Glomerular visceral epithelial cell (primary cell): ENCODE measurements around the gene PITPNM3.
"Not testable (repeated sequence)": the region's sequence is repeated elsewhere in the genome, so short reads cannot be mapped to it uniquely, and the experiment has no call there.

Experiments used
- DNase-seq: peaks from one replicate; pipeline ENCODE4 v3.0.0-alpha.2; 2016; ENCODE audit errors: extremely low spot score

Gene PITPNM3

DNA sequence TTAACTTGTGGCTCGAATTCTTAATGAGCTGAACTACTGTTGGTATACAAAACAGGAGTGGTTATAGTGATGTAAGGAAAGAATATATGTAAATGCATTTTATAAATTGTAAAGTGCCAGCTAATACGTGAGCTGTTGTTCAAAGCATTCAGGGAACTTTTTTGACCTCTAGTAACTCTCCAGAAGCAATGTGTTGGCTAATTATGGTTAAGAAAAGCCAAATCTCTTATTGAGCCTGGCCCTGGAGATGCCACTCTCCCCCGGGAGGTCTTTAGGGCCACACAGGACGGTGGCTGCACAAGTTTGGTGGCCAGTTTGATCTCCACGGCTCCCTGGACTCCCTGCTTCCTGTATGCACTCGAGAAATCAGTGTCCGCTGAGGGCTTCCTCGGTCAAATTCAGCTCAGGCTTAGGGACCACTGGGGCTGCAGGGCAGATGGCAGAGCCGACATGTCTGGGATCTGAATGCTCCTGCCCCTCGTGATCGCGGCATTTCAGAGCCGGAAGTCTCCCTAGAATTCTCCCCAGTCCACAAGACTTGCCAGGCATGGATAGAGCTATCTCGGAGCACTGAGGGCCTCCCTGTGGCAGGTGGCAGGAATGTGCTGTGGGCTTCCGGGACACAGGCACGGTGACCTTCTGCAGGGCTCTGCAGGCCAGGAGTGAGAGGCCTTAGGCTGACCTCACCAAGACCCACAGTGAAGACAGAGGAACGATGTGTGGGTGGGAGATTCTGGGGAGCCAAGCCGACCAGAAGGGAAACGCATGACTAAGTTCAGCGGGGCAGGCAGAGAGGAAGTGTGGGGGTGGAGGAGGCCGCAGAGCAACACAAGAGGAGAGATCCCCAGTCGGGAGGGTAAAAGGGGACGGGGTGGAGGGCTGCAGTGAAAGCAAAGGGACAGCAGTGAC is 18.6 kb upstream of the PITPNM3 start:
- DNase-seq, result peak; percentile 86

DNA sequence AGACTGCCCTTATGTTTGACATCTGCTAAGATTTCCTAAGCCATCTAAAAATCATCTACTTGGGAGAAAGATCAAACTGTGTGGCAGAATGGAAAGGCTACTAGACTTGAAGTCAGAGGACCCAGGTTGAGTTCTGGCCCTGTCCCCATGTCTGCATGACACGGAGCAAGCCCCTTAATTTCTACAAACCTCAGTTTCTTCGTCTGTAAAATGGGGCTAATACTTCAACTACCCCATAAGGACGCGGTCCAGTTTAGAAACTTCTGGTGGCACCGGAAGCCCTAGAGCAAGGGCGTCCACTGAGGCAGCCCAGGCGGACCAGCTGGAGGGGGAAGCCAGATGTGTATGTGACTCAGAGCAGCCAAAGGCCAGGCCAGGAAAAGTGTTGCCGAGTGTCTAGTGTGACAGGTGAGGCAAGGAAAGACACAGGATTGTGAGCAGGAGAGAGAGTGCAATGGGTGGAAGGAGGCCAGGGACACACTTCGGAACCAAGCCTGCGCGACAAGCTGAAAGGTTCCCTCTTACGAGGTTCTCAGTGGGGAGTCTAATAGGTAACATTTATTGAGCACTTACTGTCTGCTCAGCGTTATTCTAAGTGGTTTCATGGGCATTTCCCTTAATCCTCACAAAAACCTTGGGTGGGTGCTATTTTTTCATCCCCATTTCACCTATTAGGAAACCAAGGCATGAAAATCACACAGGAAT is 17.8 kb upstream of the PITPNM3 start:
- DNase-seq, result no peak

DNA sequence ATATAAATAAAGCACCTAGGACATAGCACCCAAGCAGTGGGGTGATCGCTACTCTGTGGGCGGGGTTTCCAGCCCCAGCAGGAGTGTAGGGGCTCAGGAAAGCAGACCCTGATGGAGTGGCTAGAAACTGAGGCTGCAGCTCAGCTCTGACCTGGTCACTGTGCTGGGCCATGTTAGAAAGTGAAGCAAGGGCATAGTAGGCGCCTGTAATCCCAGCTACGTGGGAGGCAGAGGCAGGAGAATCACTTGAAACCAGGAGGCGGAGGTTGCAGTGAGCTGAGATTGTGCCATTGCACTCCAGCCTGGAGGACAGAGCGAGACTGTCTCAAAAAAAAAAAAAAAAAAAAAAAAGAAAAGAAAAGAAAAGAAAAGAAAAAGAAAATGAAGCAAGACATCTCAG is 17.1 kb upstream of the PITPNM3 start:
- DNase-seq, result not testable (repeated sequence)

DNA sequence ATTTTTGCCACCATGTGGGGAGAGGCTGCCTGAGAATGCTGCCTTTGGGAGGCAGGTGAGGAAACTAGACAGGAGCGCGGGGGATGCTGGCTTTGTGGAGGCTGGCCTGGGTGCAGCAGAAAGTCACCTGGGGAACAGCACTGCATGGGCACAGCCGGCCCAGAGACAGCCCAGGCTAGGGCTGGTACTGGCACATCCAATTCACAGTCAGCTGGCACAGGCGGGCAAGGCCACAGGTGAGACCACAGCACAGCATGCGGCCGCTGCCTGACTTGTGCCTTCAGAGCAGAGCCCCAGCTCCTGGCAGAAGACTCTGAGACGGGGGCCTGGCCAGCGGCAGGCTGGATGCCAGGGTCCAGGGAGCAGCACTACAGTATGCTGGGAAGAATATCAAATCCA is 16.6 kb upstream of the PITPNM3 start:
- no peak for DNase-seq

DNA sequence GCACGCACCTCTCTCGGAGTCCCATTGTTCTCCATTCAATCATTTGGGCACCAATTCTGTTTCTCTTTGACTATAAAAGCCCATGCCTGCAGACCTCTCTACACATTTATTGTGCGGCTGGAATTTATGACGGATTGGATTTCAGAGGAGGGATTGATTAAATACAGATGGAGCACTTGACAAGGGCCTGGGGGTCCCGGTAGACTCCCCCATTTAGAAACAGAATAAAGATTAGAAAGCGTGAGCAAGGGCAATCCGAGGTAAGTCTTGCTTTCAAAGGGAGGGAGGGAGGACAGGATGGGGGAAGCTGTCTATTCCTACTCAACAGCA is 15.1 kb upstream of the PITPNM3 start:
- no peak for DNase-seq

DNA sequence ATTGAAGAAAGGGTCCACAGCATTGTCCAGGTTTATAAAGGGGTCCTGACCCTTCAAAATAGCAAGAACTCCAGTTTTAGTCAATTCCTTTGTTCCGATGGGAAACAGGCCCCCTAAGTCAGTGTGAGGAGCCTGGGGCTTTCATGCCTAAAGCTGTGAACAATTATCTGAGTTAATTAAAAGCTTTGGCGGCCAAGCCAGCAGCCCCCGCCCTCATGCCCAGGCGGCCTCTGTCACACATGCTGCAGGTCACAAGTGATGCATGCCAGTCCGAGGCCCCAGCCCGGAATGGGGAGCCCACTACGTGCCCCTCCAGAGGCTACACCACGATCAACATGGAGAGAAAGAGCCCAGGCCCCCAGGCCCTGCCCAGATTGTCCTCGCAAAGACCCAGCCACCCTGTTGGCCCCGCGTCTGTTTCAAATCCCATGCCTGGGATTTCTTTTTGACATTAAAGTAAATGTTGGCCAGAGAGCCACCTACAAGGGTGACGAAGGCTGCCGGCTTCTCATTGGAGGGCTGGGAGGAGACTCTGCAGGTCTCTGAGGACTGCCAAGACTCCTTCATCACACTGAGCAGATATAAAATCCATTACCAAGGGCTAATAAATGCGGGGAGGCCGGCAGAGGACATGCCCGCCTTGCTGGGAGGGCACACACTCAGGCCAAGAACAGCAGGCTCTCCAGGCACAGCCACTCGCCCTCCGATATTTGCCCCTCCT is 14.5 kb upstream of the PITPNM3 start:
- no peak for DNase-seq

DNA sequence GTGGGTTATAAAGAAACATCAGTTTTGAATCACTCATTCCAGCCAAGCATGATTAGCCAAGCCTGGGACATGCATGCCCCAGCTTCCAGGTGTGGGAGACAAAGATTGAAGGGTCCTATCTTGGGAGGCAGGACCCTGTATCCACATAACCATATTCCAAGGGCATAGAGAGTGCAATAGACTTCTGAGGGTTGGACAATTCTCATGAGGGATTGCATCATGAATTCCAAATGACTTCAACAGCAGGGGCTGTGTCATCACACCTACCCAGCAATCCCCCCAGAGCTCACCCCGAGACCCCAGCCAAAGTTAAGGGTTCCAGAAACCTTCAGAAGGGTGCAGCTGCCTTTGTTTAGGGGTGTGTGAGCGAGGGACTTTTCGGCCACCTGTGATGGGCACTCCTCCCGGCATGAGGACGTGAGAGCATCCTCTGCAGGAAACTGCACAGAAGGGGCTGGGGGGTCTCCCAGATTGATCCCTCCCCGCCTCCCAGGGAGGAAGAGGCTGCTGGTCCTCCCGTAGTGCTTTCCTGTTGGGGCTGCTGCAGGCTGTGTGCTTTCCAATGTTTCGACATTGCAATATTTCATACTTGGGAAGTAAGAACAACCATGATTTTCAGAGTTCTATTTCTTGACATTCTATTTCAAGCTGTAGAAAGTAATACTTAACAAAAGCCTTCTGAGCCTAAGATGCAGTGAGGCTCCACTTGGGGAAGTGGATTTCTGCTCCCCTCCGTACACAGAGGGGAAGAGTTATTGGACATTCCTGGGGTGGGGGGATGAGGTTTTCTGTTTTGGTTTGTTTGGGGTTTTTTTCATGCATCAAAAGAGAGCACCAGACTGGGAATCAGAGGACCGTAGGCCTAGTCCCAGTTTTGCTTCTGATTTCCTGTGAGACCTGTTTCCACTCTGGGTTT is 13.3 kb upstream of the PITPNM3 start:
- DNase-seq, result no peak

DNA sequence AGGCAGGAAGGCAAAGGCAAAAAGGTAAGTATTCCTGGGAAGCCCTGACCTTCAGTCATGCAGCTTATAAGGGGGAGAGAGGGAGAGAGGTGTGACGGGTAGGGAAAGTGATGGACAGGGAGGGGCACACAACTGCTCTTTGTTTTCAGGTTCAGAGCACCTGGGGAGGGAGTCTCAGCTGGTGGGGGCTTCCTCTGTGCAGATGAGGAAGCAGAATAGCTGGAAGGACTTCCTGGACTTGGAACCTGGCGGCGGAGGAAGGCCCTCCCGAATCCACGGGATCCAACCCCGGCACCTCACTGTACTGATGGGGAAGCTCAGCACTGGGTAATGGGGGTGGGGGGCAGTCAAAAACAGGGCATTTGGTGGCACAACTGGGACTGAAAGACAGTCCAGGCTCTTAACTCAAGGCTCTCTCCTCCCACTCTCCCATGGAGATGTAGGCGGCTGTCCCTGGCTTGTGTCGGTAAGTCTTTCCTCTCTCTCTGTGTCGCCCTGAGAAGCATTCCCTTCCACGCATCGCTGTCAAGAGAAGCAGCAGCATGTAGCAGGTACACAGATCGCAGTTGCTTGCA is 11.9 kb upstream of the PITPNM3 start:
- DNase-seq, result no peak

DNA sequence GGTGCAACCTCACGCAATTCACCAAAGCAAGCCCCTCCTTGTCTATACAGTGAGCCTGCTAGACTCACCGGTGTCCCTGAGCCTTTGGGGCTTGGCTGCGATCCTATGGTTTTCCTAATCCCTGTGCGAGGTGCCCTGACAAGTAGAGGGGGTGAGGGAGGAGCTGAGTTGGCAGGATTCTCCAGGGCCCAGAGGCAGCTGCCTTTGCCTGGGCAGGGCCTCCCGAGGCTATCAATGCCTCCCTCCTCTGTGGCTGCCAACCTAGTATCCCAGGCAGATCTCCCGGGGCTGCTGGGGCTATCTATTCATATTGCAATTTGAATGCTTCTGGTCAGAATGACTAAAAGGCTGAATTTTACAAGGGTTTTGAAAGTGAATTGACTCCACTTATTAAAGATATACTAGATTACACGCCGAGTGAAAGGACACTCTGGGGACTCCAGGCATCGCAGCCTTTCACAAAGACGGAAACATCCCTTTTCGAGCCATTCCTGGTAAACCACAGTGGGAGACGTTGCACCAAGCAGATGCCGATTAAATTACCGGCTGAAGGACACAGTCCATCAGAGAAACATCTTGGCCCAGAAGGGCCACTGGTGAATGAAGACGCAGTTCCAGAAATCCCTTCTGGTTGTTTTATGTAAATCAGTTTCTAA is 11.3 kb upstream of the PITPNM3 start:
- DNase-seq, result no peak

DNA sequence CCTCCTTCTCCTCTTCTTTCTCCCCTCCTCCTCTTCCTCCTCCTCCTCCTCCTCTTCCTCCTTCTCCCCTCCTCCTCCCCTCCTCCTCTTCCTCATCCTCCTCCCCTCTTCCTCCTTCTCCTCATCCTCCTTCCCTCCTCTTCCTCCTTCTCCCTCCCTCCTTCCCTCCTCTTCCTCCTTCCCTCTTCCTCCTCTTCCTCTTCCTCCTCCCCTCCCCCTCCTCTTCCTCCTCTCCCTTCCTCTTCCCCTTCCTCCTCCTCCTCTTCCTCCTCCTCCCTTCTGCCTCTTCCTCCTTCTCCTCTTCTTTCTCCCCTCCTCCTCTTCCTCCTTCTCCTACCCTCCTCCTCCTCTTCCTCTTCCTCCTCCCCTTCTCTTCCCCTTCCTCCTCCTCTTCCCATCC is 5.1 kb upstream of the PITPNM3 start:
- DNase-seq, result no peak

DNA sequence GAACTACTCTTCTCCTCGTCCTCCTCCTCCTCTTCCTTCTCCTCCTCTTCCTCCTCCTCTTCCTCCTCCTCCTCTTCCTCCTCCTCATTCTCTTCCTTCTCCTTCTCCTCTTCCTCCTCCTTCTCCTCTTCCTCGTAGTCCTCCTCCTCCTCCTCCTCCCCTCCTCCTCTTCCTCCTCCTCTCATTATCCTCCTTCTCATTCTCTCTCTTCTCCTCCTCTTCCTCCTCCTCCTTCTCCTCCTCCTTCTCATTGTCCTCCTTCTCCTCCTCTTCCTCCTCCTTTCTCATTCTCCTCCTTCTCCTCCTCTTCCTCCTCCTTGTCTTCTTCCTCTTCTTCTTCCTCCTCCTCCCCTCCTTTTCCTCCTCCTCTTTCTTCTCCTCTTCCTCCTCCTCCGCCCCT is 4.1 kb upstream of the PITPNM3 start:
- no peak for DNase-seq

DNA sequence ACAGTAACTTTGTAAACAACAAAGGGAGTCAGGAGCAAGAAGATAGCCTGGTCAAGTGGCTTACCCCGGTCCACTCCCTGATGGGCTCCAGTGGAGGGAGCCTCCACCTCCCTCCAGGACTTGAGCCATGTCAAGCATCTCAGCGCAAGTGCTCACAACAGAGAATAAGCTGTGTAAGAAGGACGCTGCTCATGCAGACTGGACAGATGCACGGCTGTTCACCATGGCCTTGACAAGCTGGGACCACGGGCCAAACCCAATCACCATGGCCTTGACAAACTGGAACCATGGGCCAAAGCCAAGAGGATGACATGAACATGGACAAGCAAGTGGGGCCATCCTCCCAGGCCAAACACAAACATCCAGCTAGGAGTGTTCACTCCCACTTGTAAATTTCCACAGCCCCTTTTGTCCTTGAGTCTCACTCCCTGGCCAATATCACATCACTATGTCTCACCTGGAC is 3.4 kb upstream of the PITPNM3 start:
- no peak for DNase-seq

DNA sequence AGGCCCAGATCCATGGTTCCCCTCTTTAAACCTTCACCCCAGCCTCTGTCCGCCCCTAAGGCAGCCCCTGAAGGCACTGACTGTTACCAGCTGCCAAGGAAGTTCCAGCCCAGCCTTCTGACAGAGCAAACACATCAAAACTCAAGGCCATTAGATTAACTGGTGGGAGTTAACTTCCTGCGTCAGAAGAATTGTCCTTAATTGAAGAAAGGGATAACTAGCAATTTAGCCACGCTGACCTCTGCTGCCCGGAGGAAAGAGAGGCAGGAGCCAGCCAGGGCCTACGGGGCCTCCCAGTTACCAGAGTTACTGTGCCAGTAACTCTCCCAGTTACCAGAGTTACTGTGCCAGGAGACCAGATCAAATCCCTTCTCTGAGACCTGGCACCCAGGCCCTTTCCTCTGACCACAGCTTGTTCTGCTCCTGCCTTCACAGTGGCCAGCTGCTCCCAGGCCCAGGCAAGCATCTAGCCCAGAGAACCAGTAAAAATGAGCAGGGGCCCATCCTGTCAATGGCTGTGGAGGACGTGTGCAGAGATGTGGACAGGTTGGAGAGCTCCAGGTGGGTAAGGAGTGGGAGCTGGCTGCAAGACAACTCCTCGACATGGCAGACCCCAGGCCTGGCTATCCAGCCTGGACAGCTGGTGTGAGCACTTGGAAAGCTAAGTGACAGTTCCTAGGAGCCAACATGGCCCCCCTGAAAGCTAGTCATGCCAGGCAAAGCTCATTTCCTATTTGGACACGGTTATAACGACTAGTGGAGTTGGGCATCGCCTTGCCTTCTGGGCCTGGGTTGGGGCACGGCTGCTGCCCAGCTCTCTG is 2.8 kb upstream of the PITPNM3 start:
- no peak for DNase-seq

DNA sequence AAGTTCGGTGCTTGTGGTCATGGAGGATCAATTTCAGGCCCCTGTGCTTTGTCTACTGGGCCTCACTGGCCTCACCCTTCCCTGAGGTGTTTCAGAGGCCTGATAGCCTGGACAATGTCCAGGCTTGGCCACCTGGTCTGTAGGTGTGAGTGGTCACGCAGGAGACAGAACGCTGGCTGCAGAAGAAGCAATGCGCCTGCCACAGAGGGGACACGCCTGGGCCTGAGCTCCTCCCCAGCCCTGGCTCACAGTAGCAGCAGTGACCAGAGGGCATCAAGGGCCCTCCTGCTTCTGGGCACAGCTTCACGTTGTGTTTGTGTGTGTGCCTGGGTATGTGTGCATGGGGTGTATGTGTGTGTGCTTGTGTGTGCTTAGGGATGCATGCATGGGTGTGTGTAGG is 1.9 kb upstream of the PITPNM3 start:
- DNase-seq, result no peak

DNA sequence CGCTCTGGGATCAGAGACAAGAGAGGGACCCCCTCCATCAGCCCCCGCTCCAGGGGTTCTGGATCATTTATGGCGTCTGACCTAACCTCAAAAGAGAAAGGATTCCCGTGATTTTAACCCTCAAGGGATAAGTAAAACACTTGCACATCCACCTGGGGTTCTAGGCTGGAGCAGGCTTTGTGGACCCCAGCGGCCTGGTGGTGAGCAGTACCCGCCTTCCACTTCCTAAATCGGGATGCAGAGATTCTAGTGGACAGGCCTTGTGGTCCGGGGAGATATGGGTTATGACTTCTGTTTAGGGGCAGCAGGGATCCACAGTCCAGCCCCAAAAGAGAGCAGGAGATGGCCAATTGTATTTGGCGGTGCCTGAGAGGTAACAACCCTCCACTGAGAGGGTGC is 684 bp upstream of the PITPNM3 start:
- no peak for DNase-seq

DNA sequence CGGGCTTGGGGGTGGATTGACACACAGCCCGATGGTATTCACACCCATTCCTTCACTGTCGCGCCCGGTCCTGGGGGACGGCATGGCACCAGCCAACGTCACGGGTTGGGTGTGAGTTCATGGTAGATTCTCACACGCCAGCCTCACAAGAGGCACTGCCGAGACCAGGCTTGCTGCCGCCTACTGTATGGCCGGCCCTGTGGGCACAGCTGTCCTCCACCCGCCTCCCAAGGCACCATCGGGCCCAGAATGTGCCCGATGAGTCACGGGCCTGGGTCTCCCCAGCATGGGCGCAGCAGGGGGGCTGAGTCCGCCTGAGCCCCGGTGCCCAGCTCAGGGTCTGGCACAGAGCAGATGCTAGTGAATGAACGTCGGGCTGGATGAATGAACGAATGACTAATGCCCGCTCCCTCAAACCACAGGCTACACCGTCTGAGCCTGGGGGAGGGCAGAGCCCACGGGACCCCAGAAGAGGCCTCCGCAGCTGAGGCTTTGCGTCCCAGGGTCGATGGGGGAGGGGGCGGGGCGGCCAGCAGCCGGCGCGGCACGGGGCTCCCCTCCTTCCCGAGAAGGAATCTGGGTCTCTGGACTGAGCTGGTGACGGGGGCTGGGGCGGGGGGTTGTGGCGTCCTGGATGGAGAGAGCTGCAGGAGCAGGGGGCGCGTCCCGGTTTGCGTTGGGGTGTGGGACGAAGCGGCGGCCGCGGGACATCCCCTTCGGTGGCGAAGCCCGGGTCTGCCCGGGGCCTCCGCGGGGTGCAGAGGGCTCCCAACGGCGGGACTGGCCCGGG is 829 bp downstream of the PITPNM3 start:
- DNase-seq, result peak; percentile 82

DNA sequence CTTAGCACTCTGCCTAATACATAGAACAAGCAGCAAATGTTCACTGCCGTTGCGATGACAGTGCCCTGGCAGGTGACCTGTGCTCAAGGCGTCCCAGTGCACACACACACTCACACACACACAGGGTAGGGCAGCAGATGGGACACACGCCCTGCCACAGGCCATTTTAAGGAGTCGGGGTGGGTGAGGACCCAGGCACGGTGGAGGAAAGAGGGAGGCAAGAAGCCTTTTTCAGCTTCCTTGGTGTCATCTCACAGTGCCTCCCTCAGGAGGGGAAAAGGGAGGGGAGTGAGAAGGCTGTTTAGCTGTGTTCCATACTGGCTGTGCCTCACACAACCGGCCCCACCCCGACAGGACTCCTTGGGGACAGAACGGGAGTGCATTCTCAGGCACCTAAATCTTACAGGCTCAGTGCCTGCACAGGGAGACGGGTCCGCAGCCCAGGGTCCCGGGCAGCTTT is 1.5 kb downstream of the PITPNM3 start:
- DNase-seq, result no peak

DNA sequence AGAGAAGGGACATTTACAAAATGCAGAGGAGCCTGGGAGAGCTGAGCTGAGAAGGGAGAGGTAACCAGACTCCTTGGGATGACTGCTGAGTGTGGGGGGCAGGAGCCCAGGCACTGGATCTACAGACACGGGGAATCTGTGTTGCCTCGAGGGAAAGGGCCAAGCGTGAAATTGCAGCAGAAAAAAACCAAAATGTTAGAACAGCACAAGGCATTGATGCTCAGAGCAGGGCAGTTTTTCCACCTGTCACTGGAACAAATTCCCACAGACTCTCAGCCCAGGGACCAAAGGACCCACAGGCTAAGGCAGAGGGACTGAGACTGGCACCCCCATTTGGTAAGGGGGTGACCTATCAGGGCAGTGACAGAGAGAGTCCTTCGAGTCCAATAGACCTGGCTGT is 2.0 kb downstream of the PITPNM3 start:
- no peak for DNase-seq
